ENCODE results near the gene ANO10. TPM values are rescaled to one million over a fixed set of nuclear protein-coding genes. Genes with fewer than 3 reads are reported as not detected.
"Not testable (repeated sequence)": the region's sequence is repeated elsewhere in the genome, so short reads cannot be mapped to it uniquely, and the experiment has no call there.

The ANO10 gene
- total and polyA plus RNA-seq, 4 donors: 19.9 to 33.2 (median 25.3) TPM

GRCh38 chr3:43597961-43598360 is 23.9 kb downstream of the ANO10 start:
- no peaks in the 10 kb centered on the region for H3K27me3 ChIP-seq (ENCODE audit: control insufficient read depth in 3 of 3, insufficient read depth in 3 of 3, low read length in 2 of 3)
- H3K4me1 ChIP-seq (ENCODE audit: control insufficient read depth in 5 of 5, insufficient read depth in 5 of 5, low read length in 5 of 5): no peaks in the 10 kb centered on the region
- no peak overlapping the region for H3K9ac ChIP-seq (ENCODE audit: insufficient read depth in 1 of 2, low read length in 2 of 2)
- no peak for ATAC-seq (ENCODE audit: insufficient read depth, low FRiP score)
- DNase-seq: no peak
- no peak overlapping the region for H3K4me3 ChIP-seq
- H3K36me3 ChIP-seq (ENCODE audit: control insufficient read depth in 4 of 4, insufficient read depth in 4 of 4, low read length in 4 of 4): peaks cover 0 to 4% (median 1%) of the 10 kb centered on the region in 4 donors
- no peak overlapping the region for H3K27ac ChIP-seq (ENCODE audit: low read depth in 1 of 2, low read length in 1 of 2)
- TF ChIP-seq CTCF (IDR thresholded peaks at IDR 0.05; ENCODE audit: control extremely low read depth, extremely low read depth): no peak
- H3K9me3 ChIP-seq (ENCODE audit: control insufficient read depth in 4 of 4, insufficient read depth in 3 of 4, low read length in 3 of 4): peaks cover 0 to 2% (median 0%) of the 10 kb centered on the region in 4 donors

DNA sequence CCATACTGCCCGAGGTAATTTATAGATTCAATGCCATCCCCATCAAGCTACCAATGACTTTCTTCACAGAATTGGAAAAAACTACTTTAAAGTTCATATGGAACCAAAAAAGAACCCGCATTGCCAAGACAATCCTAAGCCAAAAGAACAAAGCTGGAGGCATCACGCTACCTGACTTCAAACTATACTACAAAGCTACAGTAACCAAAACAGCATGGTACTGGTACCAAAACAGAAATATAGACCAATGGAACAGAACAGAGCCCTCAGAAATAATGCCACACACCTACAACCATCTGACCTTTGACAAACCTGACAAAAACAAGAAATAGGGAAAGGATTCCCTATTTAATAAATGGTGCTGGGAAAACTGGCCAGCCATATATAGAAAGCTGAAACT is 25.6 kb downstream of the ANO10 start:
- WGBS, 2 donors: 92 to 100% methylated on average over 1 to 3 of the region's 3 CpGs
- not testable (repeated sequence) for H3K4me1 ChIP-seq (ENCODE audit: control insufficient read depth in 5 of 5, insufficient read depth in 5 of 5, low read length in 5 of 5); H3K4me3 ChIP-seq; H3K27ac ChIP-seq (ENCODE audit: low read depth in 1 of 2, low read length in 1 of 2); DNase-seq; H3K9ac ChIP-seq (ENCODE audit: insufficient read depth in 1 of 2, low read length in 2 of 2); H3K36me3 ChIP-seq (ENCODE audit: control insufficient read depth in 4 of 4, insufficient read depth in 4 of 4, low read length in 4 of 4); H3K27me3 ChIP-seq (ENCODE audit: control insufficient read depth in 3 of 3, insufficient read depth in 3 of 3, low read length in 2 of 3); H3K9me3 ChIP-seq (ENCODE audit: control insufficient read depth in 4 of 4, insufficient read depth in 3 of 4, low read length in 3 of 4); ATAC-seq (ENCODE audit: insufficient read depth, low FRiP score)

DNA sequence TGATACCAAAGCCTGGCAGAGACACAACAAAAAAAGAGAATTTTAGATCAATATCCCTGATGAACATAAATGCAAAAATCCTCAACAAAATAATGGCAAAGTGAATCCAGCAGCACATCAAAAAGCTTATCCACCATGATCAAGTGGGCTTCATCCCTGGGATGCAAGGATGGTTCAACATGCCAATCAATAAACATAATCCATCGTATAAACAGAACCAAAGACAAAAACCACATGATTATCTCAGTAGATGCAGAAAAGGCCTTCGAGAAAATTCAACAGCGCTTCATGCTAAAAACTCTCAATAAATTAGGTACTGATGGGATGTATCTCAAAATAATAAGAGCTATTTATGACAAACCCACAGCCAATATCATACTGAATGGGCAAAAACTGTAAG is 26.5 kb downstream of the ANO10 start:
- WGBS, 2 donors: 98 to 99% methylated on average over 3 of the region's 3 CpGs
- ATAC-seq (ENCODE audit: insufficient read depth, low FRiP score); H3K4me3 ChIP-seq; DNase-seq; H3K4me1 ChIP-seq (ENCODE audit: control insufficient read depth in 5 of 5, insufficient read depth in 5 of 5, low read length in 5 of 5); H3K36me3 ChIP-seq (ENCODE audit: control insufficient read depth in 4 of 4, insufficient read depth in 4 of 4, low read length in 4 of 4); H3K9ac ChIP-seq (ENCODE audit: insufficient read depth in 1 of 2, low read length in 2 of 2); H3K27me3 ChIP-seq (ENCODE audit: control insufficient read depth in 3 of 3, insufficient read depth in 3 of 3, low read length in 2 of 3); H3K27ac ChIP-seq (ENCODE audit: low read depth in 1 of 2, low read length in 1 of 2): not testable (repeated sequence)
- peaks cover 0 to 11% (median 0%) of the 10 kb centered on the region in 4 donors for H3K9me3 ChIP-seq (ENCODE audit: control insufficient read depth in 4 of 4, insufficient read depth in 3 of 4, low read length in 3 of 4)

GRCh38 chr3:43593588-43593987 is 28.2 kb downstream of the ANO10 start:
- H3K9me3 ChIP-seq (ENCODE audit: control insufficient read depth in 4 of 4, insufficient read depth in 3 of 4, low read length in 3 of 4): peaks cover 0 to 11% (median 0%) of the 10 kb centered on the region in 4 donors
- not testable (repeated sequence) for H3K27me3 ChIP-seq (ENCODE audit: control insufficient read depth in 3 of 3, insufficient read depth in 3 of 3, low read length in 2 of 3); H3K4me1 ChIP-seq (ENCODE audit: control insufficient read depth in 5 of 5, insufficient read depth in 5 of 5, low read length in 5 of 5); H3K27ac ChIP-seq (ENCODE audit: low read depth in 1 of 2, low read length in 1 of 2); H3K4me3 ChIP-seq; H3K9ac ChIP-seq (ENCODE audit: insufficient read depth in 1 of 2, low read length in 2 of 2); ATAC-seq (ENCODE audit: insufficient read depth, low FRiP score); DNase-seq; H3K36me3 ChIP-seq (ENCODE audit: control insufficient read depth in 4 of 4, insufficient read depth in 4 of 4, low read length in 4 of 4)
- WGBS, 2 donors: 97 to 98% methylated on average over 4 of the region's 4 CpGs

GRCh38 chr3:43591866-43592265 is 29.9 kb downstream of the ANO10 start:
- not testable (repeated sequence) for H3K36me3 ChIP-seq (ENCODE audit: control insufficient read depth in 4 of 4, insufficient read depth in 4 of 4, low read length in 4 of 4); H3K9ac ChIP-seq (ENCODE audit: insufficient read depth in 1 of 2, low read length in 2 of 2); H3K4me3 ChIP-seq; DNase-seq; H3K27ac ChIP-seq (ENCODE audit: low read depth in 1 of 2, low read length in 1 of 2); ATAC-seq (ENCODE audit: insufficient read depth, low FRiP score); H3K27me3 ChIP-seq (ENCODE audit: control insufficient read depth in 3 of 3, insufficient read depth in 3 of 3, low read length in 2 of 3); H3K4me1 ChIP-seq (ENCODE audit: control insufficient read depth in 5 of 5, insufficient read depth in 5 of 5, low read length in 5 of 5)
- peaks cover 0 to 11% (median 0%) of the 10 kb centered on the region in 4 donors for H3K9me3 ChIP-seq (ENCODE audit: control insufficient read depth in 4 of 4, insufficient read depth in 3 of 4, low read length in 3 of 4)
- 96% methylated on average over 9 to 10 of the region's 10 CpGs for WGBS, 2 donors
